HG02981 (cell line): ENCODE measurements around the gene HSD17B1.
"Not testable (repeated sequence)": the region's sequence is repeated elsewhere in the genome, so short reads cannot be mapped to it uniquely, and the experiment has no call there.

Source experiments
- ATAC-seq: cut with Tn5 transposase; IDR thresholded peaks from one replicate; pipeline ENCODE4 v1.9.1; 2021; ENCODE audit warnings: mild to moderate bottlenecking, moderate library complexity; ENCODE audit not compliant: unreplicated experiment

Gene HSD17B1

GRCh38 chr17:42545755-42546505, 6.8 kb upstream of the HSD17B1 start:
- ATAC-seq, result not testable (repeated sequence)

GRCh38 chr17:42547001-42547461, 5.7 kb upstream of the HSD17B1 start:
- ATAC-seq, result no peak

- no peak for ATAC-seq
Measured at GRCh38 chr17:42547698-42548069, 5.0 kb upstream of the HSD17B1 start.

DNA sequence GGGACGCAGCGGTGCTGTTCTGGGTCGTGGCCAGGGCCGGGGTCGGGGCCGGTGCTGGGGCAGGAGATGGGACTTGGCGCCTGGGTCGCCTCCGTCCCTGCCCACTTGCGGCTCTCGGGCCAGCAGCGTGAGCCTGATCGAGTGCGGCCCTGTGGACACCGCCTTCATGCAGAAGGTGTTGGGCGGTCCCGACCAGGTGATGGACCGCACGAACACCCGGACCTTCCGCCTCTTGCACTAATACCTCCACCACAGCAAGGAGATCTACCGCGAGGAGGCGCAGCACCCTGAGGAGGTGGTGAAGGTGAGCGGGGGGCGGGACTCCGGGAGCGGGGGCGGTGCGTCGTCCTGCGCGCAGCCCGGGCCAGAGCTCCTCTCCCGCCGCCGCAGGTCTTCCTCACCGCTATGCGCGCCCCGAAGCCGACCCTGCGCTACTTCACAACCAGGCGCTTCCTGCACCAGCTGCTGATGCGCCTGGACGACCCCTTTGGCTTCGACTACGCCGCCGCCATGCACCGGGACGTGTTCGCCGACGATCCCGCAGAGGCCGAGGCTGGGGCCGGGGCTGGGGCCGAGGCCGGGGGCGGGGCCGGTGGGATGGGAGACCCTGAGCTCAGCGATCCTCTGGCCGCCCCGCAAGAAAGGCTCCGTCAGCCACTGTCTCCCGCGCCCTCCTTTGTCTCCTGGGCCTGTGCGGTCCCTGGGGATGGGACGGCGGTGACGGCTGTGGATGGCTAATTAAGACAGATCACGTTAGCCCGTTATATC, 4.5 kb upstream of the HSD17B1 start:
- peak; percentile 54 for ATAC-seq

GRCh38 chr17:42548993-42549755, 3.5 kb upstream of the HSD17B1 start:
- ATAC-seq, result no peak

DNA sequence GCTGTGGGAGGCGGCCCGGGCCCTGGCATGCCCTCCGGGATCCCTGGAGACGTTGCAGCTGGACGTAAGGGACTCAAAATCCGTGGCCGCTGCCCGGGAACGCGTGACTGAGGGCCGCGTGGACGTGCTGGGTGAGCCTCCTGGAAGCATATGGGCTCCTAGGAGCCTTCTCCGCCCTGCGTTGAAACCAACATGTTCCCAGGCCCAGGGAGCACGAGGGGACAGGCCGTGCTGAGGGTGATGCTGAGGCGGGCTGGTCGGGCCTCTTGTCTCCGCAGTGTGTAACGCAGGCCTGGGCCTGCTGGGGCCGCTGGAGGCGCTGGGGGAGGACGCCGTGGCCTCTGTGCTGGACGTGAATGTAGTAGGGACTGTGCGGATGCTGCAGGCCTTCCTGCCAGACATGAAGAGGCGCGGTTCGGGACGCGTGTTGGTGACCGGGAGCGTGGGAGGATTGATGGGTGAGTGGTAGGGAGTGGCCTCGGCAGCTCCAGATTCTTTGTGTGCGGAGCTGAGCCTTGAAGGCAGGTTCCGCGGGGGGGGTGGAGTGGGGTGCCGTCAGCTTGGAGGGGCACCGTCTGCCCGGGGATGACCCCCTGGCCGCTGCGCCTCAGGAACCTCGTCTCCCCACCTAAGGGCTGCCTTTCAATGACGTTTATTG, 567 bp downstream of the HSD17B1 start:
- no peak for ATAC-seq

- ATAC-seq, result no peak
Measured at GRCh38 chr17:42553866-42554249, 1.1 kb downstream of the HSD17B1 start.

GRCh38 chr17:42554250-42555121, 1.8 kb downstream of the HSD17B1 start:
- ATAC-seq, result peak; percentile 76

GRCh38 chr17:42555122-42555622, 2.4 kb downstream of the HSD17B1 start:
- ATAC-seq, result no peak

DNA sequence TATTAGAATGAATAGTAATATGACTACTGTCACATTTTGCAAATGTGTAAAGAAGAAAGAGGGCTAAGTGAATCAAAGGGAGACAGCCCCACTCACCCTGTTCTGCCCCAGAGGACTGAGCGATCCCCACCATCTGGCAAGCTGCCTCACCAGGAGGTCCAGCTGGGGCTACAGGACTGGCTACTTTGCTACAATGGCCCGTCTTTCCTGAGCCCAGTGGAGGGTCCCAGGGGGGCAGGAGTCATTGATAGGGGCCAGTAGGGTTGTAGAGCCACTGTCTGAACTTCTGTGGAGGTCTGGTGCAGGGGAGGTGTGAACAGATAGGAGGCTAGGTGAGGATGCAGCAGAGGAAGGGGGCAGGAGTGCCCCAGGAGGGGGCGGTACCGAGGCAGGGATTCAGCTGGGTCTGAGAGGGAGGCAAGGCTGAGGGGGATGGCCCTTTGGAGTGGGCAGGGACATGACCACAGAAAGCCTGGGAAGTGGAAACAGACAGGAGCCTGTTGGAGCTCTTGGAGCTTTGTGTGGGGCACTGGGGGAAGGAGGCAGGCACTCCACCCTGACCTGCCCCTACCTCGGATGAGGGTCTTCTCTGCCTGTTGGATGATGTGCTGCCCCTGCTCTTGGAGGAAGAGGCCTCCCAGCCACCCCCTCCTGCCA, 3.4 kb downstream of the HSD17B1 start:
- ATAC-seq, result not testable (repeated sequence)

DNA sequence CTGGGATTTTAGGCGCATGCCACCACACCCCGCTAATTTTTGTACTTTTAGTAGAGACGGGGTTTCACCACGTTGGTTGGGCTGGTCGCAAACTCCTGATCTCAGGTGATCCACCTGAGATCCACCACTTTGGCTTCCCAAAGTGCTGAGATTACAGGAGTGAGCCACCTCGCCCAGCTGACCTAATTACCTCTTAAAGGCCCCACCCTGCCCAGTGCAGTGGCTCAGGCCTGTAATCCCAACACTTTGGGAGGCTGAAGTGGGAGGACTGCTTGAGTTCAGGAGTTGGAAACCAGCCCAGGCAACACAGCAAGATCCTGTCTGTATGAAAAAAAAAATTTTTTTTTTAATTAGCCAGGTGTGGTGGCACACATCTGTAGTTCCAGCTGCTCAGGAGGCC, 6.4 kb downstream of the HSD17B1 start:
- ATAC-seq, result no peak

GRCh38 chr17:42560246-42560645, 7.5 kb downstream of the HSD17B1 start:
- no peak for ATAC-seq

GRCh38 chr17:42561897-42562387, 9.2 kb downstream of the HSD17B1 start, which contains the start of gene COASY:
COASY (plus strand) TSS chr17:42562148; CDS start chr17:42562623, 475 bp downstream.
- ATAC-seq, result no peak

DNA sequence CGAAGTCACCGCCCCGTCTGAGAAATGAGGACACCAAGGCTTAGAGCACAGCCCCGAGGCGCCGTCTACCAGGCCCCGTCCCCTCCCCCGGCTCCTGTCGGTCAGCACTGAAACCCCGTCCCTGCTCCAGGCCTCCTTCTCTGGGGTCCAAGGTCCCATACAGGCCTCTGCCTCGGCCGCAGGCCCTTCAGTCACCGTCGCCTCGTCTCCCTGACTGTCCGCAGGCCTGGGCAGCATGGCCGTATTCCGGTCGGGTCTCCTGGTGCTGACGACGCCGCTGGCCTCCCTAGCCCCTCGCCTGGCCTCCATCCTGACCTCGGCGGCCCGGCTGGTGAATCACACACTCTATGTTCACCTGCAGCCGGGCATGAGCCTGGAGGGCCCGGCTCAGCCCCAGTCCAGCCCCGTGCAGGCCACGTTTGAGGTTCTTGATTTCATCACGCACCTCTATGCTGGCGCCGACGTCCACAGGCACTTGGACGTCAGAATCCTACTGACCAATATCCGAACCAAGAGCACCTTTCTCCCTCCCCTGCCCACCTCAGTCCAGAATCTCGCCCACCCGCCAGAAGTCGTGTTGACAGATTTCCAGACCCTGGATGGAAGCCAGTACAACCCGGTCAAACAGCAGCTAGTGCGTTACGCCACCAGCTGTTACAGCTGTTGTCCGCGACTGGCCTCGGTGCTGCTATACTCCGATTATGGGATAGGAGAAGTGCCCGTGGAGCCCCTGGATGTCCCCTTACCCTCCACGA, 9.8 kb downstream of the HSD17B1 start:
- ATAC-seq, result no peak

GRCh38 chr17:42563143-42563509, 10.4 kb downstream of the HSD17B1 start:
- no peak for ATAC-seq

DNA sequence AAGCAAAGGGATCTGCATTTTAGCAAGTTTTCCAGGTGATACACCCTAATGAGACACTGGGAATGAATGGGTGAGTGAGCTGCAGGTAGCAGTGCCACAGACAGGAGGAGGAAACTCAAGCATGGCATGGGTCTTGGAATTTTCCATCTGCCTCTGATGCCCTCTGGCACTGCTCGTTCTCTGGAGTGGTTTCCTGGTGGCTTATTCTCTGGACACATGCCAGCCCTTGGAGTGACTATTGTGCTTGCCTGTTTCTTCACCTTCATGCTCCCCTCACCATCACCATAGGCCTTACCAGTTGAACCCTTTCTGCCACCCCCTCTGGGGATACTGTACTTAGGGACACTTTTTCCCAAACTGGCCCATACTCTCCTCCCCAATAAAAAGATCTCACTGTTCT, 10.8 kb downstream of the HSD17B1 start:
- no peak for ATAC-seq

- ATAC-seq, result no peak
Measured at GRCh38 chr17:42563950-42564349, 11.2 kb downstream of the HSD17B1 start.

- no peak for ATAC-seq
Measured at GRCh38 chr17:42564815-42565522, 12.2 kb downstream of the HSD17B1 start.
